22Rv1 (cell line): ENCODE measurements around the gene ENSA.

Experiments used
- H3K27ac ChIP-seq: fragments of 450-650 bp; 2 replicates; pipeline ENCODE4 v1.5.1; 2017
- ZFX ChIP-seq: fragments of 450-650 bp; IDR thresholded peaks from 2 replicates; pipeline ENCODE4 v1.6.1; 2017; ENCODE audit warnings: antibody characterized with exemption, borderline replicate concordance
- TF ChIP-seq, protein P1 (sequence below): fragments of 450-650 bp; IDR thresholded peaks from 2 replicates; pipeline ENCODE4 v1.5.1; 2017; ENCODE audit warnings: mild to moderate bottlenecking

Gene ENSA

DNA sequence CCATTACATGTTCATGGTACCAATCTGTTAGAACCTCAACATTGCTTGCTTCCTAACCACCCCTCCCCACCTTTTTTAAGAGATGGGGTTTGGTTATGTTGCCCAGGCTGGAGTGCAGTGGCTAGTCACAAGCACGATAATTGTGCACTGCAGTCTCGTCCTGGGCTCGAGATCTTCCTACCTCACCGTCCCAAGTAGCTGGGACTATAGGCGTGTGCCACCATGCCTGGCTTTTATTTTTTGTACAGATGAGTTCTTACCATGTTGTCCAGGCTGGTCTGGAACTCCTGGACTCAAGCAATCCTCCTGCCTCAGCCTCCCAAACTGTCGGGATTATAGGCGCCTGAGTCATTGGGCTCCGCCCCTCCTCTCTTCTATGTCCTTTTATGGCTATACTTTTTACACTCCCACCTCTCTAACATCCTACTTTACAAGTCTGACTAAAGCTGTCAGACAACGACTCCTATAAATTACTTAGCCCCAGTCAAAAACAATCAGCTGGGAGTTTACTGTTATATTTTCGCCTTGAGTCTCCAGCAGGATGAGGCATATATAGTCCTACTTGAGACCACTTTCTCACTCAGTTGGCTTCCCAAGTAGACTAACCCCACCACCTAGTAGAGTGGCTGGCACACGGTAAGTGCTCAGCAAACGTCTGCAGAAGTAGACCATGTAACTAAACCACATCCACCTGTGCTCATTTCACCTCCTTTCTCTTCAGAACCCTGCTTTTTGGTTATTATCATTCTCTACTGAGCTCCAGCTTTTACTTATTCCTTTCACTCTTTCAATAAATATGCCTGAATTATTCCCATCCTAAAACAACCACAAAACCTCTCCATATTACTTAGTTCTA, 13.8 kb downstream of the ENSA start:
- peak overlapping the region; percentile 40 for H3K27ac ChIP-seq
- TF ChIP-seq ZFX, result no peak
- TF ChIP-seq, protein P1, sequence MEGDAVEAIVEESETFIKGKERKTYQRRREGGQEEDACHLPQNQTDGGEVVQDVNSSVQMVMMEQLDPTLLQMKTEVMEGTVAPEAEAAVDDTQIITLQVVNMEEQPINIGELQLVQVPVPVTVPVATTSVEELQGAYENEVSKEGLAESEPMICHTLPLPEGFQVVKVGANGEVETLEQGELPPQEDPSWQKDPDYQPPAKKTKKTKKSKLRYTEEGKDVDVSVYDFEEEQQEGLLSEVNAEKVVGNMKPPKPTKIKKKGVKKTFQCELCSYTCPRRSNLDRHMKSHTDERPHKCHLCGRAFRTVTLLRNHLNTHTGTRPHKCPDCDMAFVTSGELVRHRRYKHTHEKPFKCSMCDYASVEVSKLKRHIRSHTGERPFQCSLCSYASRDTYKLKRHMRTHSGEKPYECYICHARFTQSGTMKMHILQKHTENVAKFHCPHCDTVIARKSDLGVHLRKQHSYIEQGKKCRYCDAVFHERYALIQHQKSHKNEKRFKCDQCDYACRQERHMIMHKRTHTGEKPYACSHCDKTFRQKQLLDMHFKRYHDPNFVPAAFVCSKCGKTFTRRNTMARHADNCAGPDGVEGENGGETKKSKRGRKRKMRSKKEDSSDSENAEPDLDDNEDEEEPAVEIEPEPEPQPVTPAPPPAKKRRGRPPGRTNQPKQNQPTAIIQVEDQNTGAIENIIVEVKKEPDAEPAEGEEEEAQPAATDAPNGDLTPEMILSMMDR, result no peak

GRCh38 chr1:150613061-150613920, 16.1 kb downstream of the ENSA start:
- TF ChIP-seq, protein P1, result no peak
- TF ChIP-seq ZFX, result no peak
- H3K27ac ChIP-seq, result peak overlapping the region; percentile 17

DNA sequence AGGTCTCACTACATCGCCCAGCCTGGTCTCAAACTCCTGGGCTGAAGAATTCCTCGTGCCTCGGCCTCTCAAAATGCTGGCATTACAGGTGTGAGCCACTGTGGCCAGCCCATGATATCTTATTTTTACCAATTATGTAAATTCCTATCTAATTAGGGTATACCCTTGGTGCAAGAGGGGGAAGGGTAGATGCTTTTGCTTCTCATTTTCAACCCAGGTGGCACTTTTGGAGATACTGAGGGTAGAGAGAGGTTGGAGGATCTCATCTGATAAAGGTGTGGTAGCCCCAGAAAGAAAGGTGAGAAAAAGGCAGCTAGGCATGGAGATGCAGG, 17.4 kb downstream of the ENSA start:
- no peak overlapping the region for H3K27ac ChIP-seq
- no peak for TF ChIP-seq ZFX
- TF ChIP-seq, protein P1, result no peak

DNA sequence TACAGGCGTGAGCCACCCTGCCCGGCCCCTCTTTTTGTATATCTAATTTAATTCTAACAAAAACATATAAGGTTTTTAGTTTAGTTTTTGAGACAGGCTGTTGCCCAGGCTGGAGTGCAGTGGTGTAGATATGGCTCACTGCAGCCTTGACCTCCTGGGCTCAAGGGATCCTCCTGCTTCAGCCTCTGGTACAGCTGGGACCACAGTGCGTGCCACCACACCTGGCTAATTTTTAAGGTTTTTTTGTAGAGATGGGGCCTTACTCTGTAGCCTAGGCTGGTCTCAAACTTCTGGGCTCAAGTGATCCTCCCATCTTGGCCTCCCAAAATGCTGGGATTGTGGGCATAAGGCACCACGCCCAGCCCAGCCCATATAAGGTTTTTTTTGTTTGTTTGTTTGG, 18.8 kb downstream of the ENSA start:
- no peak overlapping the region for H3K27ac ChIP-seq
- no peak for TF ChIP-seq ZFX
- TF ChIP-seq, protein P1, result no peak

DNA sequence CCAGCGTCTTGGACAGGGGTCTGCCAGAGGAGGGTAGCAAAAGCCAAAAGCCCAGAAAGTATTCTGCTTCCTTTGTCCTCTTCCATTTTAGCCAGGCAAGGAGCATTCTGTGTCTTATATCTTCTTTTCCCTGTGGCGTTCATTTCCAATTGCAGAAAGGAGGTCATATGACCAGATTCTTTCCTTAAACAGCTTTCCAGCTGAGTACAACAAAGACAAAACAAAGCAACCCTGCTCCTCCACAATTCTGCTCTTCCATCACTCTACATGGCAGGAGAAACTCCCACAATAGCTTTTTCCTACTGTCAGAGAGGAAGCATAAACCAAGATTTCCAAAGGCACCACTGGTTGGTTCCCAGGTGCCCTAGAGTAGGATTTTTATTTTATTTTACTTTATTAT, 19.7 kb downstream of the ENSA start:
- TF ChIP-seq, protein P1, result no peak
- TF ChIP-seq ZFX, result no peak
- 0 out of 2 replicates have a peak overlapping the region, but pooled peaks have one; percentile 2 for H3K27ac ChIP-seq

- peak overlapping the region; percentile 57; the same call in 1 of the 2 replicates for H3K27ac ChIP-seq
- TF ChIP-seq, protein P1, result no peak
- no peak for TF ChIP-seq ZFX
Measured at GRCh38 chr1:150606463-150607142, 22.8 kb downstream of the ENSA start.

DNA sequence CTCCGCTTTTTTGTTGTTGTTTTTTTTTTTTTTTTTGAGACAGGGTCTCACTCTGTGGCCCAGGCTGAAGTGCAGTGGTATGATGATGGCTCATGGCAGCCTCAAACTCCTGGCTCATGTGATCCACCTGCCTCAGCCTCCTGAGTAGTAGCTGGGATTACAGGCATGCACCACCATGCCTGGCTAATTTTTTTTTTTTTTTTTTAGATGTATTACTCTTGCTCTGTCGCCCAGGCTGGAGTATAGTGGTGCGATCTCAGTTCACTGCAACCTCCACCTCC, 24.0 kb downstream of the ENSA start:
- H3K27ac ChIP-seq, result peak overlapping the region; percentile 57
